Neural progenitor cell (in vitro differentiated cells): ENCODE results near the gene C17orf114.

ENCODE experiments used
- DNase-seq: peaks from one replicate; pipeline ENCODE4 v3.0.0-alpha.2; 2016; ENCODE audit warnings: low spot score
- H2AFZ ChIP-seq: fragments of 200-600 bp; sonication (generic); replicated peaks from 2 replicates; pipeline ENCODE4 v1.6.1; 2016; ENCODE audit warnings: antibody characterized with exemption
- H3F3A ChIP-seq: fragments of 200-600 bp; sonication (generic); 2 replicates; pipeline ENCODE4 v1.6.1; 2016; ENCODE audit warnings: antibody characterized with exemption, low read depth
- H3K27ac ChIP-seq: fragments of 200-600 bp; sonication (generic); 2 replicates; pipeline ENCODE4 v1.5.1; 2016; ENCODE audit warnings: mild to moderate bottlenecking
- H3K27me3 ChIP-seq: fragments of 200-600 bp; sonication (generic); 2 replicates; pipeline ENCODE4 v1.6.1; 2016; ENCODE audit warnings: mild to moderate bottlenecking, moderate library complexity
- H3K36me3 ChIP-seq: fragments of 200-600 bp; sonication (generic); 2 replicates; pipeline ENCODE4 v1.5.1; 2016
- H3K4me1 ChIP-seq: fragments of 200-600 bp; sonication (generic); 2 replicates; pipeline ENCODE4 v1.6.1; 2016; ENCODE audit warnings: mixed run types
- H3K4me2 ChIP-seq: fragments of 200-600 bp; sonication (generic); 2 replicates; pipeline ENCODE4 v1.6.1; 2016
- H3K4me3 ChIP-seq: fragments of 200-600 bp; sonication (generic); 2 replicates; pipeline ENCODE4 v1.5.1; 2016
- H3K79me2 ChIP-seq: fragments of 200-600 bp; sonication (generic); 2 replicates; pipeline ENCODE4 v1.6.1; 2016; ENCODE audit warnings: low read depth
- H3K9ac ChIP-seq: fragments of 200-600 bp; sonication (generic); 2 replicates; pipeline ENCODE4 v1.6.1; 2016
- H3K9me3 ChIP-seq: fragments of 200-600 bp; sonication (generic); 2 replicates; pipeline ENCODE4 v1.5.1; 2016; ENCODE audit warnings: low read depth
- H4K20me1 ChIP-seq: fragments of 200-600 bp; sonication (generic); 2 replicates; pipeline ENCODE4 v1.6.1; 2016; ENCODE audit warnings: low read depth
- H3K27ac Mint-ChIP-seq: 3 replicates; pipeline ENCODE4 v1.8.0; 2021; ENCODE audit warnings: mixed read lengths
- H3K27me3 Mint-ChIP-seq: 2 replicates; pipeline ENCODE4 v1.8.0; 2022; ENCODE audit warnings: low read depth, mild to moderate bottlenecking, inconsistent platforms, moderate library complexity, mixed read lengths; ENCODE audit not compliant: insufficient read depth
- H3K36me3 Mint-ChIP-seq: 3 replicates; pipeline ENCODE4 v1.8.0; 2021; ENCODE audit warnings: mixed read lengths
- H3K4me1 Mint-ChIP-seq: 3 replicates; pipeline ENCODE4 v1.8.0; 2021; ENCODE audit warnings: mixed read lengths
- H3K4me3 Mint-ChIP-seq: 3 replicates; pipeline ENCODE4 v1.8.0; 2021; ENCODE audit warnings: mild to moderate bottlenecking, moderate library complexity, mixed read lengths
- H3K9me3 Mint-ChIP-seq: 3 replicates; pipeline ENCODE4 v1.8.0; 2020; ENCODE audit warnings: mixed read lengths
- CTCF ChIP-seq: fragments of 200-600 bp; sonication (generic); IDR thresholded peaks from 2 replicates; pipeline ENCODE4 v1.5.1; 2017; ENCODE audit warnings: antibody characterized with exemption, mild to moderate bottlenecking
- EZH2 ChIP-seq: fragments of 200-600 bp; sonication (generic); IDR thresholded peaks from 2 replicates; pipeline ENCODE4 v1.6.1; 2017; ENCODE audit warnings: antibody characterized with exemption, mild to moderate bottlenecking, moderate library complexity
- EZH2phosphoT487 ChIP-seq: fragments of 200-600 bp; sonication (generic); IDR thresholded peaks from 2 replicates; pipeline ENCODE4 v1.6.1; 2017; ENCODE audit warnings: antibody characterized with exemption

Gene C17orf114

GRCh38 chr17:4771519-4772234 is 30.5 kb downstream of the C17orf114 start, which contains the start of gene TM4SF5:
Gene TM4SF5 (plus strand): TSS chr17:4771886. CDS start chr17:4771923, 37 bp downstream.
- no peak within 1 kb of the TSS for H2AFZ ChIP-seq
- H3K27ac Mint-ChIP-seq, result no peak within 1 kb of the TSS
- no peaks in the 10 kb centered on the region for H3K27me3 ChIP-seq
- H4K20me1 ChIP-seq, result no peaks in the 10 kb centered on the region
- no peak for TF ChIP-seq EZH2
- no peak for TF ChIP-seq CTCF
- no peak for TF ChIP-seq EZH2phosphoT487
- H3K4me1 Mint-ChIP-seq, result no peaks in the 10 kb centered on the region
- H3K36me3 Mint-ChIP-seq, result no peaks in the 10 kb centered on the region
- no peaks in the 10 kb centered on the region for H3K9me3 Mint-ChIP-seq
- H3F3A ChIP-seq, result no peaks in the 10 kb centered on the region
- H3K9me3 ChIP-seq, result no peaks in the 10 kb centered on the region
- no peaks in the 10 kb centered on the region for H3K36me3 ChIP-seq
- no peak within 1 kb of the TSS for H3K4me3 Mint-ChIP-seq
- no peak within 1 kb of the TSS for H3K4me3 ChIP-seq
- H3K9ac ChIP-seq, result no peak within 1 kb of the TSS
- H3K4me2 ChIP-seq, result no peak within 1 kb of the TSS
- DNase-seq, result no peak
- no peaks in the 10 kb centered on the region for H3K4me1 ChIP-seq
- no peaks in the 10 kb centered on the region for H3K79me2 ChIP-seq
- H3K27ac ChIP-seq, result no peak within 1 kb of the TSS
- H3K27me3 Mint-ChIP-seq, result peaks cover 9% of the 10 kb centered on the region

- Mint-ChIP-seq H3K4me1 (no peaks in the 10 kb centered on the region), H3K27me3 (peaks cover 9% of the 10 kb centered on the region), H3K36me3 (no peaks in the 10 kb centered on the region), H3K4me3 (no peak overlapping the region), H3K27ac (no peak overlapping the region), H3K9me3 (no peaks in the 10 kb centered on the region)
- no peak overlapping the region for H3K9ac ChIP-seq
- no peak for DNase-seq
- H3K27me3 ChIP-seq, result no peaks in the 10 kb centered on the region
- no peaks in the 10 kb centered on the region for H3K4me1 ChIP-seq
- TF ChIP-seq EZH2 (no peak), EZH2phosphoT487 (no peak), CTCF (no peak)
- H3K36me3 ChIP-seq, result no peaks in the 10 kb centered on the region
- no peaks in the 10 kb centered on the region for H3K79me2 ChIP-seq
- H3K9me3 ChIP-seq, result no peaks in the 10 kb centered on the region
- H4K20me1 ChIP-seq, result no peaks in the 10 kb centered on the region
- no peak overlapping the region for H3K27ac ChIP-seq
- H2AFZ ChIP-seq, result no peak overlapping the region
- no peak overlapping the region for H3K4me2 ChIP-seq
- H3K4me3 ChIP-seq, result no peak overlapping the region
- H3F3A ChIP-seq, result peaks cover 1% of the 10 kb centered on the region
These were observed 32.5 kb downstream of the C17orf114 start for GRCh38 chr17:4769628-4770027.

GRCh38 chr17:4768298-4768697 is 33.8 kb downstream of the C17orf114 start:
- Histone ChIP-seq H3K36me3 (no peaks in the 10 kb centered on the region), H3K4me2 (no peak overlapping the region), H4K20me1 (no peaks in the 10 kb centered on the region), H2AFZ (no peak overlapping the region), H3K79me2 (no peaks in the 10 kb centered on the region), H3K27ac (no peak overlapping the region), H3K27me3 (no peaks in the 10 kb centered on the region), H3F3A (peaks cover 4% of the 10 kb centered on the region), H3K9me3 (no peaks in the 10 kb centered on the region), H3K4me3 (no peak overlapping the region), H3K4me1 (no peaks in the 10 kb centered on the region), H3K9ac (no peak overlapping the region)
- TF ChIP-seq EZH2phosphoT487, result no peak
- no peak for TF ChIP-seq CTCF
- no peak for TF ChIP-seq EZH2
- Mint-ChIP-seq H3K4me3 (no peak overlapping the region), H3K36me3 (no peaks in the 10 kb centered on the region), H3K9me3 (no peaks in the 10 kb centered on the region), H3K27ac (no peak overlapping the region), H3K4me1 (no peaks in the 10 kb centered on the region), H3K27me3 (peaks cover 6% of the 10 kb centered on the region)
- DNase-seq, result no peak
